ENCODE data around the gene CBFA2T3. TPM values are rescaled to one million over a fixed set of nuclear protein-coding genes. Genes with fewer than 3 reads are reported as not detected.

The CBFA2T3 gene
- total RNA-seq, 1 donor from 2014 or later, result not detected

DNA sequence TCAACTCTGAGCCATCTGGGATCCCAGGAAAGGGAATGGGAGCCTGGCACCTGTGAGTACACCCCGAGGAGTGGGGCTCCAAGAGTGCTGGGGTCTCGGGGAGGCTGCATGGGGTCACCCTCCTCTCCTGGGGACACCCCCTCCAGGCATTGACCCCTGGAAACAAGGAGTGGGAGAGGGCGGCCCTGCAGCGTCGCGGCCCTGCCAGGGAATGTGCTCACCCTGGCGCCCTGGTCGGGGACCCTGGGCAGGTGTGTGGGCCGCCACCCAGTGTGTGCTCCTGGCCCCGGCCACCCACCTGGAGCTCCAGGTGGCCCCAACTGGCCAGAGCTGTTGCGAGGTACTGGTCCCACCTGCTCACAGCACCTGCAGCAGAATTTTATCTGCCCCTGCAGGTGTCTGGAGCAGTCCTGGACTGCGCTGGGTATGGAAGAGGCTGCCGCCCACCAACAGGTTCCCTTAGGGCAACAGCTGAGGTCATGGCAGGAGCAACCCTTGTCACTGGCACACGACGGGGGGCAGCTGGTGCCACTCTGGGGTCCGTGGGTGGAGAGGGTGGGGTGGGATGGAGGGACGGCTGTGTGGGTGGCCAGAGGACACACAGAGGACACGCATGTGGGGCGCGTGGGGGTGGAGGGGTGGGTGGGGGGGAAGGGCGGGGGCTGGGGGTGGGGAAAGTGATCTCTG, 105.1 kb downstream of the CBFA2T3 start:
- Mint-ChIP-seq H3K27me3 (ENCODE audit: low read depth) (peaks cover 33% of the 10 kb centered on the region), H3K4me3 (ENCODE audit: unreplicated experiment) (no peak overlapping the region), H3K9me3 (ENCODE audit: low read depth) (no peaks in the 10 kb centered on the region), H3K4me1 (ENCODE audit: low read depth) (no peaks in the 10 kb centered on the region), H3K27ac (ENCODE audit: unreplicated experiment) (no peak overlapping the region), H3K36me3 (ENCODE audit: low read depth) (no peaks in the 10 kb centered on the region)
- no peak for DNase-seq (ENCODE audit: low spot score)
- TF ChIP-seq CTCF (IDR thresholded peaks at IDR 0.05), result no peak

- H3K36me3 Mint-ChIP-seq (ENCODE audit: low read depth), result no peaks in the 10 kb centered on the region
- no peak overlapping the region for H3K4me3 Mint-ChIP-seq (ENCODE audit: unreplicated experiment)
- H3K27ac Mint-ChIP-seq (ENCODE audit: unreplicated experiment), result no peak overlapping the region
- no peaks in the 10 kb centered on the region for H3K4me1 Mint-ChIP-seq (ENCODE audit: low read depth)
- TF ChIP-seq CTCF (IDR thresholded peaks at IDR 0.05), result no peak
- peaks cover 29% of the 10 kb centered on the region for H3K27me3 Mint-ChIP-seq (ENCODE audit: low read depth)
- DNase-seq (ENCODE audit: low spot score), result no peak
- H3K9me3 Mint-ChIP-seq (ENCODE audit: low read depth), result no peaks in the 10 kb centered on the region
These were observed 105.7 kb downstream of the CBFA2T3 start for GRCh38 chr16:88871349-88871702.

DNA sequence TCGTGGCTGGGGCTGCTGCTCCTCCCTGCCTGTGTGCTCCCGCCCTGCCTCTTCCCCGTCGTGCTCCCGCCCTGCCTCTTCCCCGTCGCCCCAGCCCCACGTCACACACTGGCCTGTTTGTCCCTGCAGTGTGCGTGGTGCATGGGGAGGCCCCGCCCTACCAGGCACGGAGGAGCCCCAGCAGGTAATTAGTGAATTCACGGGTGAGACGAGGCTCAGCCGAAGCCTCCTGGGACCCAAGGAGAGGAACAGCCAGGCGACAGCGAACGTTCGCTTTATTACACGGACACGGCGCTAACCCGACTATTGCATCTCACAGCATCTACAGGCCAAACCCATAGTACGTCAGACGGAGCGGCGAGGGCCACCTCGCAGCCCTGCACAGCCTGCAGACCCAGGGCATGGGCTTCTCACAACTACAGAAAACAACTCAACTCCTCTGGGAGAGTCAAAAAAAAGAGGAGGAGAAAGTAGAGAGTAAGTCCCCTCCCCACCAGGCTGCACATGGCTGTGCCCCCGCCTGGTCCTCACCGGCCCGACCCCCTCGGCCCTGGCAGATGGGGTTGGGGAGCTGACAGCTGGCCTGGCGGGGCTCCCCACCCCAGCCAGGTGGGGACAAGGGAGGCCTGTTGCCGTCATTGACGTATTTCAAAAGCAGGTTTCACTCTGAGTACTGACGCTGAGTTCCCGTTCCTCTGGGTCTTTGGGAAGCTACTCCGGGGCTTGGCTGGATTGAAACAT, 106.2 kb downstream of the CBFA2T3 start:
- no peak overlapping the region for H3K27ac Mint-ChIP-seq (ENCODE audit: unreplicated experiment)
- no peak overlapping the region for H3K4me3 Mint-ChIP-seq (ENCODE audit: unreplicated experiment)
- no peaks in the 10 kb centered on the region for H3K36me3 Mint-ChIP-seq (ENCODE audit: low read depth)
- TF ChIP-seq CTCF (IDR thresholded peaks at IDR 0.05), result no peak
- peaks cover 27% of the 10 kb centered on the region for H3K27me3 Mint-ChIP-seq (ENCODE audit: low read depth)
- H3K9me3 Mint-ChIP-seq (ENCODE audit: low read depth), result no peaks in the 10 kb centered on the region
- no peaks in the 10 kb centered on the region for H3K4me1 Mint-ChIP-seq (ENCODE audit: low read depth)
- DNase-seq (ENCODE audit: low spot score), result no peak

DNA sequence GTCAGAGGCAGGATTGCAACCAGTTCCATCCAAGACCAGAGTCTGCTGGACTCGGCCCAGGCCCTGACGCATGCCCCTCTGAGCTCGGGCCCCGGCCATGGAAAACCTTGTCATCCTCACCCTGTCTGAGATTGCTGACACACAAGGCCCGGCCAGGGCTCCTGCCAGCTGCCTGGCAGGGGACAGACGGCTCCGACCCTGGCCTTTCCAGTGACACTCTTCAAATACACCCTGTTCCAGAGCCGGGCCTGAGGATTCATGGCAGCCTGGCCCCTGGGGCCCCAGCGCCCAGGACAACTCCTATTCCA, 107.4 kb downstream of the CBFA2T3 start:
- no peak for DNase-seq (ENCODE audit: low spot score)

More for the DNA sequence above, 107.4 kb downstream of the CBFA2T3 start:
- H3K4me3 Mint-ChIP-seq (ENCODE audit: unreplicated experiment), result no peak overlapping the region
- H3K4me1 Mint-ChIP-seq (ENCODE audit: low read depth), result no peaks in the 10 kb centered on the region
- no peak overlapping the region for H3K27ac Mint-ChIP-seq (ENCODE audit: unreplicated experiment)
- no peak for TF ChIP-seq CTCF (IDR thresholded peaks at IDR 0.05)
- no peaks in the 10 kb centered on the region for H3K36me3 Mint-ChIP-seq (ENCODE audit: low read depth)
- H3K27me3 Mint-ChIP-seq (ENCODE audit: low read depth), result peaks cover 18% of the 10 kb centered on the region
- no peaks in the 10 kb centered on the region for H3K9me3 Mint-ChIP-seq (ENCODE audit: low read depth)

Measured in chondrocyte (in vitro differentiated cells).